ENCODE data around the gene FGD6.
"Not testable (repeated sequence)": the region's sequence is repeated elsewhere in the genome, so short reads cannot be mapped to it uniquely, and the experiment has no call there.

The FGD6 gene

GRCh38 chr12:95118138-95118787 lies 99.0 kb downstream of the FGD6 start:
- DNase-seq, result no peak

DNA sequence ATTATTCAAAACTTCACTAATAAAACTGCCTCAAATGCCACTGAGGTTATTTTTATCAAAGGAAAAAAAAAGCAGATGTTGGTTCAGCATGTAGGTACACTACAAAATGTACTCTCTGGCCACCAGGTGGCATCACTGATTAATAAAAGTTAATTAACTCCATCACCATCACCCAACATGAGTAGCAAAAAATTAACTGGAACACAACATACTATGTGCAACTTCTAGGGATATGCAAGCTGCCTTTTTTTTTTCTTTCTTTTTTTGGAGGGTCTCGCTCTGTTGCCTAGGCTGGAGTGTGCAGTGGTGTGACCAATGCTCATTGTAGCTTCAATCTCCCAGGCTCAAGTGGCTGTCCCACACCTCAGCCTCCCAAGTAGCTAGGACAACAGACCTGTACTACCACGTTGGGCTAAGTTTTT lies 100.1 kb downstream of the FGD6 start:
- no peak for DNase-seq

GRCh38 chr12:95116773-95117172 lies 100.5 kb downstream of the FGD6 start:
- no peak for DNase-seq

GRCh38 chr12:95116341-95116740 lies 100.9 kb downstream of the FGD6 start:
- no peak for DNase-seq

DNA sequence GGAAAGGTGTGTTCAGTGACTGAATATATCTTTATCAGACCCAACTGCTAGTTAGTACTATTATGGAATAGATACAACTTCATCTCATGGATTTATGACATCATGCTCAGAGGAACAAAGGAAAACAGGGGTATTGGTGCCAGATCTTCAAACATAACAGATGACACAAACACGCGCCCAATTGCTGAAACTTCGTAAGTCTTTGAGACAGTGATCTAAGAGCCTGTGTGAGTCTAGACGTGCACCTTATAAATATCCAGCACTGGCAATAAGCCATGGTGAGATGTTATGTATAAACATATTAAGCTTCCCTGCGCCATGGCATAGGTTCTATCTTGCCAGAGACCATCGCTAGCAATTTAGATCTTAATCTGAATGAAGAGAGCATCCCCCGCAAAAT lies 101.6 kb downstream of the FGD6 start:
- DNase-seq, result no peak

- no peak for DNase-seq
Observed at GRCh38 chr12:95114766-95115405, 102.4 kb downstream of the FGD6 start.

DNA sequence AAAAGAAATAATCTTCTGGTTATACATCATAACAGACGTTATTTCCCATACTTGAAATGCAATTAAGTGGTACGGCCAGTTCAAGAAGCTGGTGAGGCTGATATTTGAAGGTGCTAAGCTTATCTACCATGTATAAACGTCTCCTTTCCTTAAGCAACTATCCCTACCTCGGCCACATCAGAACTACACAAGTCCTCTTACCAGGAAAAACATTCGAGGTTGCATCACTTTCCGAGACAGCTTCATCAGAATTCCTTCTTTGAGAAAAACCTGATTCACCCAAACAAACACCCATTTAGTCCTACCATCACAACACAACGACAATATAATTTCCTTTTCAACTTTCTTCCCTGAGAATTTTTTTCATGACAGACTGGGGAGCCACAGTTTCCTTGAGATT lies 109.9 kb downstream of the FGD6 start:
- DNase-seq, result no peak

GRCh38 chr12:95105540-95105939 lies 111.7 kb downstream of the FGD6 start:
- no peak for DNase-seq

- no peak for DNase-seq
Observed at GRCh38 chr12:95104919-95105452, 112.3 kb downstream of the FGD6 start.

DNA sequence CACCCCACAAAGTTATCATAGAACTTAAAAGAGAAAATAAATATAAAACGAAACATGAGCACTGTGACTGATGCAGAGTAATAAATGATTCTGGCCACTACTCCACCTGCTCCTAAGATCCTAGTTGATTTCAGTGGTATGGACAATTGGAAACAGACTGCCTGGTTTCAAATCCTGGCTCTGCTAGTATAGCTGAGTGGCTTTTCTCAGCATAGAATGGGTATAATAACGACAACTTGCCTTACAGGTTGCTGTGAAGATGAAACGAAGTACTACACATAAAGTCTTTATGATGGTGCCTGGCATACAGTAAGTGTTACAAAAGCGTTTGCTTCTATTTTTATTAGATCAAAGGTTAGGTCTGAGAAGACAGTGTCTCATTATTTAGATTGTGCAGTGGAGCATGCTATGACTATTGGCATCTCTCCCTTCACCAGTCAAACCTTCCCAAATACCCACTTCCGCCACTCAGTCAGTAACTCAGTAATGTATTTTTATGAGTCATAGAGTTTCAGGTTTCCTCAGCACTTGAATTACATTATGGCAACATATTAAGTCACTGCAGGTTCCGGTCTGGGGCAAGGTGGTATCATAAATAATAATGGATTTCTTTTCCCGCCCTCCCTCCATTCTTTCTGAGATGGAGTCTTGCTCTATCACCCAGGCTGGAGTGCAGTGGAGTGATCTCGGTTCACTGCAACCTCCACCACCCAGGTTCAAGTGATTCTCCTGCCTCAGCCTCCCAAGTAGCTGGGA lies 114.2 kb downstream of the FGD6 start:
- DNase-seq, result no peak

GRCh38 chr12:95101957-95102356 lies 115.3 kb downstream of the FGD6 start:
- not testable (repeated sequence) for DNase-seq

- no peak for DNase-seq
Observed at GRCh38 chr12:95100264-95101190, 116.7 kb downstream of the FGD6 start.

DNA sequence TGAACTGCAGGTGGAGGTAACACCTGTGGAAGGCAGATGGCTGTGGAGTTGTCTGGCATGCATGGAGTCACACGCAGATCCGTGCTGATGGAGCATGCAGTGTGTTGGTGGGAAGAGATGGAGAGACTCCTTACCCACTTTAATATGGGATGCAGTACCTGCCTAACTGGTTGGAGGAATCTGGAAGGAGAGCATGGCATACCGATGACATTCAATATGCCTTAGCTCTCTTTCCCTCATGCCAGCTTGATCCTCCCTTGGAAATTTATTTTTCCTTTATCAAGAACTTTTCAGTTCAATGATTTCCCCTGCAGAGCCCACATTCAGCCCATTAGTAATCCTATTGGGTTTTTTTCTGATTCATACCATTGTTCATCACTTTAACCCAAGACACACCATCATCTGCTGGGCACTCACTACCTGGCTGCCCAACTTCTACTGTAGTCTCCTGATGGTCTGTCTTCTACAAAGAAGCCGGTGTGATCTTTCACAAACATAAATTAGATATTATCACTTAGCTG lies 117.9 kb downstream of the FGD6 start:
- DNase-seq, result no peak

GRCh38 chr12:95096852-95097251 lies 120.4 kb downstream of the FGD6 start:
- DNase-seq, result no peak

DNA sequence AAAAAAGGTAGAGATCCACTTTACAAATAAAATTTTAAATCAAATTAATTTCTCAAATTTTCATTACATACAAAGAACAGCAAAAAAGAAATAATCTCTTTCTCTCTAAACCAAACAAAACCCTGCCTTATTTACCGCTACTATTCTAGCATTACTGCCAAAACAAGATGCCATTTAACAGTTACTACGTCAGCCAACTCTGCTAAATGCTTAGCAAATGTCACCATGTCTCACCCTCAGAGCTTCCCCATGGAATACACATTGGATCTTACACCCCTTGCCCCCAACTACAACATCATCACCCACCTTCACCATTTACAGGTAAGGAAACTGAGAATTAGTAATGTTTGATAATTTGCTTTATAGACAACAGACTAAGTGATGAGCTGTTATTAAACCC lies 120.9 kb downstream of the FGD6 start:
- no peak for DNase-seq

DNA sequence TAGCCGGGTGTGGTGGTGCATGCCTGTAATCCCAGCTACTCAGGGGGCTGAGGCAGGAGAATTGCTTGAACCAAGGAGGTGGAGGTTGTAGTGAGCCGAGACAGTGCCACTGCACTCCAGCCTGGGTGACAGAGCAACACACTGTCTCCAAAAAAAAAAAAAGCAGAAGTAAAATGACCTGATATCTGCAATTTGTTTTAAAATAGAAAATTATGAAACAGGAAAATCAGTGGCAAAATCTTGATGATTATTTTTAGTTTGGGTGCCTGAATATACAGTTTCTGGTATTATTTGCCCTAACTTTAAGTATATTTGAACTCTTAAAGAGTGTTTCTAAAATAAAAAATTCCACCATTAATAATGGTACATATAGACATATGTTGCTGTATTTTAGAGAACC lies 121.4 kb downstream of the FGD6 start:
- not testable (repeated sequence) for DNase-seq

DNA sequence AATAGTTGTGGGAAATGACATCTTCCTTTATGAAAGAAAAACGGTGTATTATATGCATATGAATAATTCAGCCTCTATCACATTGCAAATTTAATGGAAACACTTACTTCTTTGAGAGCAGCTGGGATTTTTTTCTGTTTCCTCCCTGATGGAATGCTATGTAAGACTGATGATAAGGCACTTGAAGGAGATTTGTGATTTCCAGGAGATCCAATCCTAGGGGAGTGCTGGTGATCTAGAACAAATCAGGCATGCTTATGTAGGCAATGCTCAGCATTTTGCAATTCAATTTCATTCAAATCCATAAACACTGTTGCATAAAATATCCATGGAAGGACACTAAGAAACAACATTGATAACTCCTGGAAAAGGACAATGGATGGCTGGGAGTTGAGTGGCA lies 127.8 kb downstream of the FGD6 start:
- no peak for DNase-seq

DNA sequence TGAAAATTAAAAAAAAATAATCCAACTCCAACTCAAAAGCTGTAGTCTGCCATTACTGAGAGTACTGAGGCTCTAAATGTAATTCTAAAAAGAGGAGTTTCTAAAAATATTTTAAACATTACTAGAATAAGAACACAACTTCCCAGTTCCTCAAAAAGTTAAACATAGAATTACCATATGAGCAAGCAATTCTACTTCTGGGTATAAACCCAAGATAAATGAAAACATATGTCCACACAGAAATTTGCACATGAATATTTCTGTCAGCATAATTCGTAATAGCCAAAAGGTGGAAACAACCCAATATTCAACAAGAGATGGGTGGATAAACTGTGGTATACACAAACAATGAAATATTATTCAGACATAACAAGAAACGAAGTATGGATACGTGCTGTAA lies 128.9 kb downstream of the FGD6 start:
- no peak for DNase-seq

DNA sequence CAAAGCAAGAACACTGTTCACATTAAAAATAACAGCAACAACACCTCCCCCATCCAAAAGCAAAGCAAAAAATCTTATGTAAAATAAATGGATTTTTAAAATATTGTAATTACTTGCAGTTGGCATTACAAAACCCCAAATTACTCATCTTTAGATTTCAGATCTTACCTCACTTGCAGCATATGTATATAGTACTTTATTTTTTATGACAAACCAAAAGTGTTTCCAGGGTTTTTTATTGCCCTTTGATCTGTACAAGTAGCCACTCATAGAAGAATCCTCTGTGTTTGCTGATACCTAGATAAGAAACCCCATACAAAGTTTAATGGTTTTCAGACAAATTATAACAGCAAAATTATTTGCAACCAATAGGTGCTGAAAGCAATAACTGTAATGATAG lies 131.7 kb downstream of the FGD6 start:
- DNase-seq, result no peak

DNA sequence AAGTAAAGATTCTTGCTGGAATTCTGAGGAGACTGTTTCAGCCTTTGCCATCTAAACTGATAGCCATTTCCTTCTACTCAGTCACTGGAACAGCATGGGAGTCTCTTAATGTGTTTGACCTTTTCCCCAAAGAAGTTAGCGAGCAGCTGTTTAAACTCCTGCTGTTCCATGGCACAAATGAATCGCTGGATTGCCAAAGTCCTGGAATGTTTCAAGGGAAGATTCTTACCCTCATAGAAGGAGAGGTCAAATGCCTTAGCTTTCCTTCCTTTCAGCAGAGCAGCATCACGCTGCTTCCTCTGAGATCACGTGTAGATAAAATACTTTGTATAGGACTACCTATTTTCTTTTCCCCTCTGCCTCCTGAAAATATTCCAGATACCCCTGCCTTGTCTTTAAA lies 133.3 kb downstream of the FGD6 start:
- DNase-seq, result no peak

DNA sequence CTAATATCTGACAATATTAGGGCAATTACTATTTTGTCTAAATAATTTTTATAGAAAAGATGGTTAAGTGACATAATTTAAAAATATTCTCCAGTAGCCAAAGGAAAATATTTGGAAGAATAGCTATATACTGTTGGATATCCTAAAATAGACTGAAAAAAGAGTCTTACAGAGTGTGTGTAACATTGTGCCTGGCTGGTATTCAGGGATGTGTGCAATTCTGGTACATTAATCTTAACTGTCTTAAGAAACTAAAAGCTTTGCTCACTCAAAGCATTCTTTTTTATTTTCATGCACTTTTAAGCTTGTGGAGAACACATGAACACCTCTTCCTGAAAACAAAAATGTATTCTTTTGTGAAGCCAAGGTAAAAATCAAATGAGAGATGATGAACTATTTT lies 133.8 kb downstream of the FGD6 start:
- no peak for DNase-seq

GRCh38 chr12:95077341-95077740 lies 139.9 kb downstream of the FGD6 start:
- no peak for DNase-seq

GRCh38 chr12:95074766-95075165 lies 142.5 kb downstream of the FGD6 start:
- DNase-seq, result no peak

Measured in NCI-H524 treated with DMSO at 0.1 percent for 48 hours (cell line).